IPS-18a (cell line): Measurements from ENCODE around the gene DNAJC1.

Experiments
- H3K27ac ChIP-seq: one replicate; pipeline ENCODE4 v1.5.1; 2013; ENCODE audit warnings: low read length
- H3K27me3 ChIP-seq: one replicate; pipeline ENCODE4 v1.6.1; 2013; ENCODE audit warnings: mild to moderate bottlenecking, low read length; ENCODE audit not compliant: control insufficient read depth, insufficient read depth
- H3K36me3 ChIP-seq: one replicate; pipeline ENCODE4 v1.6.1; 2013; ENCODE audit warnings: low read depth, low read length; ENCODE audit not compliant: control insufficient read depth
- H3K4me1 ChIP-seq: one replicate; pipeline ENCODE4 v1.6.1; 2013; ENCODE audit warnings: low read depth, low read length; ENCODE audit not compliant: control insufficient read depth
- H3K4me3 ChIP-seq: one replicate; pipeline ENCODE4 v1.5.1; 2013; ENCODE audit warnings: low read length
- H3K9ac ChIP-seq: one replicate; pipeline ENCODE4 v1.6.1; 2013; ENCODE audit warnings: mild to moderate bottlenecking, low read length, moderate library complexity
- H3K9me3 ChIP-seq: one replicate; pipeline ENCODE4 v1.6.1; 2013; ENCODE audit warnings: low read depth, low read length; ENCODE audit not compliant: control insufficient read depth

The DNAJC1 gene

DNA sequence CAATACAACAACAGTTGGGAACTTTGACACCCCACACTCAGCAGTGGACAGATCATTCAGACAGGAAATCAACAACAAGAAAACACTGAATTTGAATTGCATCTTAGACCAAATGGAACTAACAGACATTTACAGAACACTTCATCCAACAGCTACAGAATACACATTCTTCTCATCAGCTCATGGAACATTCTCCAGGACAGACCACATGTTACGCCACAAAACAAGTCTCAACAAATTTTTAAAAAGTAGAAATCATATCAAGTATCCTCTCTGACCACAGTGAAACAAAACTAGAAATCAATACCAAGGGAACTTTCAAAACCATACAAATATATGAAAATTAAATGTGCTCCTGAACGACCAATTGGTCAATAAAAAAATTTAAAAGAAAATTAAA lies 212.3 kb downstream of the DNAJC1 start:
- Histone ChIP-seq H3K36me3 (no peaks in the 10 kb centered on the region), H3K9ac (no peak overlapping the region)

DNA sequence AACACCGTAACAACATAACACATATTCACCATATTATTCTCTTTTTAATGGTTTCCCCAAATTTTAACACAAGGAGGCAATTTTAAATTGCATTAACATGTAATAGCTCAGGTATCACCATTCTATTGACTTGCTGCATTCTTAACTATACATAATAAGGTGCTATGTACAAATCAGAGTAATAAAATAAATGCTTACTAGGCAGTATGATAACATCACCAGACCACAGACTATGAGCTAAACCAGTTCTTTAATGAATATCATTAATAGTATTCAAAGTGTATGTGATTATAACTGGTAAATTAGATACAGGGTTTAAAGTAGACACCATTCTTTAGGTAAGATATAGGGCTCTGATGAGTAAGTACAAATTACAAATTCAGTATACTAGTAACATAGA lies 226.6 kb downstream of the DNAJC1 start:
- Histone ChIP-seq H3K9ac (no peak overlapping the region), H3K36me3 (no peaks in the 10 kb centered on the region), H3K9me3 (no peaks in the 10 kb centered on the region)

More for the DNA sequence above, 212.3 kb downstream of the DNAJC1 start:
- no peaks in the 10 kb centered on the region for H3K4me1 ChIP-seq
- H3K27ac ChIP-seq: no peak overlapping the region
- no peaks in the 10 kb centered on the region for H3K27me3 ChIP-seq
- H3K9me3 ChIP-seq: no peaks in the 10 kb centered on the region
- no peak overlapping the region for H3K4me3 ChIP-seq

DNA sequence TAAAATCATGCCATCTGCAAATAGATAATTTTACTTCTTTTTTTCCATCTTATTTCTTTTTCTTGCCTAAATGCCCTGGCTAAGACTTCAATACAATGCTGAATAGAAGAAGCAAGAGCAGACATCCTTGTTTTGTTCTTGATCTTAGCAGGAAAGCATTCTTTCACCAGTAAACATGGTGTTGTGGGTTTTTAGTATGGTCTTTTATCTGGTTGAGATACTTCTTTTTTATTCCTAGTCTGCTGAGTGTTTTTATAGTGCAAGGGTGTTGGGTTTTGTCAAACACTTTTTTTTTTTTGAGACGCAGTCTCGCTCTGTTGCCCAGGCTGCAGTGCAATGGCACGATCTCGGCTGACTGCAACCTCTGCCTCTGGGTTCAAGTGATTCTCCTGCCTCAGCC lies 232.3 kb downstream of the DNAJC1 start:
- Histone ChIP-seq H3K9me3 (no peaks in the 10 kb centered on the region), H3K36me3 (no peaks in the 10 kb centered on the region)

More for the DNA sequence above, 226.6 kb downstream of the DNAJC1 start:
- no peaks in the 10 kb centered on the region for H3K4me1 ChIP-seq
- no peaks in the 10 kb centered on the region for H3K27me3 ChIP-seq
- no peak overlapping the region for H3K27ac ChIP-seq
- no peak overlapping the region for H3K4me3 ChIP-seq

DNA sequence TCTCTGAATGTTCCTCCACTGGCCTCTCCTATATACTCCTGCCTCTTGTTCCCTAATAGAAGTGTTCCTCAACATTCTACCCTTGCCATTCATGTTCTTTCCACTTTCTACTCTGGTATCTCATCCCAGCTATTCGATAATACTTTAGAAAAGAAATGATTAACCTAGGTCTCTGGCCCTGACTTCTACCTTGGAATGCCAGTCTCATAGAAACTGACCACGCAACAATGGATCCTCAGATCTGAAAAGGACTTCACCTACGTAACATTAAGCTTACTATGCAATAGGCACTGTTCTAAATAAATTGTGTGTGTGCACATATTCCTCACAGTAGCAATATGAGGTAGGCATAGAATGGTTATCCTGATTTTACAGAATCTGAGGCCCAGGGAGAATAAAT lies 234.5 kb downstream of the DNAJC1 start:
- Histone ChIP-seq H3K27ac (no peak overlapping the region), H3K9me3 (no peaks in the 10 kb centered on the region), H3K4me1 (no peaks in the 10 kb centered on the region), H3K9ac (no peak overlapping the region), H3K27me3 (no peaks in the 10 kb centered on the region), H3K36me3 (no peaks in the 10 kb centered on the region), H3K4me3 (no peak overlapping the region)

More for the DNA sequence above, 232.3 kb downstream of the DNAJC1 start:
- H3K27me3 ChIP-seq: no peaks in the 10 kb centered on the region
- H3K4me1 ChIP-seq: no peaks in the 10 kb centered on the region
- H3K9ac ChIP-seq: no peak overlapping the region
- H3K27ac ChIP-seq: no peak overlapping the region
- no peak overlapping the region for H3K4me3 ChIP-seq

DNA sequence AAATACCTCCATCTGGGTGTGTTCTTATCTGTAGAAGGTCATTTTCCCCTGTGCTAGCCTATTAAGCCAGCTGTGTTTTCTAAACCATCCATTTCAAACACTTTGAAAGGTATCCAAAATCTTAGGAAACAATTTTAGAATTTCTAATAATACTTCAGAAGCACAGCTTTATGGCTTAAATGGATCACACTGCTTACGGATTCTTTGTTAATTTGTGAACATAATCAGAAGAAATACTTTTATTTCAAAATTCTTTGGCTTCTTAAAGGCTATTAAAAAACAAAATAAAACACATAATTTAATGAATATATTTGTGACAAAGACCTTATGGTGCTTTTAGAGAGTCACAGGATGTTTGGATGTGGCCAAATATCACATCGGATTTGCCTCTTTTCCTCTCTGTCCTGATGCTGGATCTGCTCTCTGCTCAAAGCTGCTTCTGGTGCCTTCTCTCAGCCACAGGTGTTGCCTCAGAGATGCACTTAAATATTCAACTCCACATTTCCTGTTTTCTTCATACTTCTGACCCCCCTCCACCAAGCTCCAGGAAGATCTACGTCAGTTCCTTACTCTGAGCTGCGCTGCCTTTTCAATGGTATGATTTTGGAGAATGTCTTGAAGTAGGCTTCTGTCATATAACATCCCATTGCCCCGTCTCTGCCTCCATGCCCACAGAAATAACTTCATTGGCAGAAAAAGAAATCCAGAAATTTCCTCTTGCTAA lies 238.9 kb downstream of the DNAJC1 start:
- H3K27me3 ChIP-seq: no peaks in the 10 kb centered on the region
- no peak overlapping the region for H3K4me3 ChIP-seq
- H3K36me3 ChIP-seq: no peaks in the 10 kb centered on the region
- H3K9me3 ChIP-seq: no peaks in the 10 kb centered on the region
- H3K27ac ChIP-seq: no peak overlapping the region
- no peaks in the 10 kb centered on the region for H3K4me1 ChIP-seq
- no peak overlapping the region for H3K9ac ChIP-seq

DNA sequence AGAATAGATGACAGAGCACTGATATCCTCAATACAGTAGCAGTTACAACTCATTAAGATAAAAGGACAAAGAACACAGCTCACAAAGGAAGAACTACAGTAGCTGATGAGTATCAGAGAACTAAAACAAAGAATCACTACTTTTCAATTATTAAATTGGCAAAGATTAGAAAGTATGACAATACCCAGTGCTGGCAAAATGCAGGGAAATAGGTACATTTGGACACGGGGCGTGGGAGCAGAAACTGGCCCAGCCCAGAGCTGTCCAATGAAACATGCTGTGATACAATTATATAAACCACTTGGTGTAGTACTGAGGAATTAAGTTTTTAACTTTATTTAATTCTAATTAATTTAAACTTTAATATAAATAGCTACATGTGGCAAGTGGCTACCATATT lies 243.2 kb downstream of the DNAJC1 start:
- H3K4me3 ChIP-seq: no peak overlapping the region
- H3K4me1 ChIP-seq: peaks cover 21% of the 10 kb centered on the region

DNA sequence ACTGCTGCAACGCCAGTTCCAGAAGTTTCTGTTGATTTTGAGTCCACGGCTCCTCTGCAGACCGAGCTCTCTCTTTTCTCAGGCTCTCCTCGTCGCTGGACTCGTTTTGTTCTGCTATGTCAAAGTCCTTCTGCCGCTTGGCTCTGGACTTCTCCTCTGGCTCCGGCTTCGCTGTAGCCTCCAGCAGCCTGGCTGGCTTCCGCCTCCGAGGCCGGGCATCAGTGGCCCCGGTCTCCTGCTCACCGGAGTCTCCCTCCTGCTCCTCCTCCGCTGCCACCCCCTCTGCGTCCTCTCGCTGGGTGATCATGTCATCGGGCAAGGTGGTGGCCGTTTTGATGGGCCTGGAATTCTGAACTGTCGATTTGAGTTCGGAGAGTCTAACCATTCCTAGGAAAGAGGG lies 244.3 kb downstream of the DNAJC1 start:
- no peak overlapping the region for H3K27ac ChIP-seq

More for the DNA sequence above, 243.2 kb downstream of the DNAJC1 start:
- H3K27ac ChIP-seq: no peak overlapping the region
- H3K27me3 ChIP-seq: no peaks in the 10 kb centered on the region
- H3K9me3 ChIP-seq: no peaks in the 10 kb centered on the region
- no peak overlapping the region for H3K9ac ChIP-seq
- no peaks in the 10 kb centered on the region for H3K36me3 ChIP-seq

DNA sequence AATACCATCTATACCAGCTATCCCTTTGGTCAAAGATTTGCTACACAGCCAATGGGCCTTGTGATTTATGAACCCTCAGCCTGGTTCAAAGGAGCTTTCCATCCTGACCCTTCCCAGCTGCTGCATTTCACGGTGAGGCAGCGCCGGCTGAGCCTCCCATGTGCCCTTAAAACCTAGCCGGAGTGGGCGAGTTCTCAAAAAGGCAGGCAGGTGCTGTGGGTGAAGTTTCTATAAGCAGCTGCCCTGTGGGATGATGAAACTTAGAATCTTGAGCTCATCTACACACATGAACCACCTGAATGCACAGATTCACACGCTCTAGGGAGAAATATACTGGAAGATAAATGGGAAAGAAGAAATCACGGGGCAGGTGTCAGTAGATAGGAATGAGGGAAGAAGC lies 244.8 kb downstream of the DNAJC1 start:
- no peak overlapping the region for H3K27ac ChIP-seq

More for the DNA sequence above, 244.3 kb downstream of the DNAJC1 start:
- Histone ChIP-seq H3K4me3 (no peak overlapping the region), H3K4me1 (peaks cover 21% of the 10 kb centered on the region), H3K9ac (no peak overlapping the region), H3K9me3 (no peaks in the 10 kb centered on the region), H3K27me3 (no peaks in the 10 kb centered on the region), H3K36me3 (no peaks in the 10 kb centered on the region)

DNA sequence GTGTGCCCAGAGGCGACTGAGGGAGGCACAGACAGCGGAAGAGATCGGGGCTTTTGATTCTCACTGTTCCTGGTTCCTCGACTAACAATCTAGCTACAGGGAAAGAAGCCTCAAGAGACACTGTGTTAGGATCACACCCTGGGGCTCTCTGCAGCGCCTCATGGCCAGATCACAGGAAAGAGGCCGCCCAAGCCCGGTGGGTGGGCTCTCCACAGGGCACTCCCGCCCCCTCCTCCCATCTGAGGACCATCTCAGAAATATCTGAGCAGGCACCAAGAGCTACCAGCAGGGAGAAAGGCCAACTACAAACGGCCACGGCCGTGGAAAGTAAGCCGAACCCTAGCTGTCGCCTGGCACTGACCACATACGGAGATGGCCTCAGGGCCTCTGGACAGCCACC lies 245.3 kb downstream of the DNAJC1 start:
- Histone ChIP-seq H3K27me3 (no peaks in the 10 kb centered on the region), H3K9ac (no peak overlapping the region), H3K36me3 (no peaks in the 10 kb centered on the region), H3K4me1 (peaks cover 21% of the 10 kb centered on the region), H3K27ac (no peak overlapping the region), H3K4me3 (no peak overlapping the region), H3K9me3 (no peaks in the 10 kb centered on the region)

More for the DNA sequence above, 244.8 kb downstream of the DNAJC1 start:
- Histone ChIP-seq H3K4me3 (no peak overlapping the region), H3K27me3 (no peaks in the 10 kb centered on the region), H3K9ac (no peak overlapping the region), H3K4me1 (peaks cover 21% of the 10 kb centered on the region), H3K36me3 (no peaks in the 10 kb centered on the region), H3K9me3 (no peaks in the 10 kb centered on the region)

DNA sequence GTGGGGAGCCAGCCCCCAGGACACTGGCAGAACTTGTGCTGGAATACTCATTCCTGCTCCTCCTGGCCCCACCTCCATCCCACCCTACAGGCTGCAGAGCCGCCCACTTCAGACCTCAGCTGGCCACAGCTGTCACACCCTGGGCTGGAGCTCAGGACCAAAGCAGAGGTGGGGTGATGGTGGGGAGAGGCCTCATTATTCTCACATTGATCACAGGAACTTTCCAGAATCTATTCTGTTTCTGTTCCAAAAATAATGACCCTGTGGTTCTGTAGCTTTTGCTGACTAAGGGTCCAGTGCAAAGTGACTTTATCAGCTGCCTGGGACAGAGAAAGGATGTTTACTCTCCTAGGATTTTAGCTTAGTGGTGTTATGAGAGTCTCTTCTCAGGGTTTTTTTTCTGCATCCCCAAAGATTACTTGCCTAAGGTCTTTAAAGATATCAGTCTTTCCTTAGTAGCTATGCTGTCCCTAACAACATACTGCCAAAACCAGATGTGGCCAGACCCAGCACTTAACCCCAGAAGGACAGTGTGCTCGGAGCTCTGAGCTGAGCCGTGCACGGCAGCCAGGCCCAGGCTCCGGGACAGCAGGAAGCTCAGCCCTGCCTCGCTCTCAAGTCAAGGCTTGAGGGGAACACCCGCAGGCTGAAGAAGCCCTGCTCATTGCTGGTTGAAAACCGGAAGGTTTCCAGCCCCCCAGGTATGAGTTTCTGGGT lies 246.2 kb downstream of the DNAJC1 start:
- no peak overlapping the region for H3K4me3 ChIP-seq
- no peaks in the 10 kb centered on the region for H3K36me3 ChIP-seq
- H3K9me3 ChIP-seq: no peaks in the 10 kb centered on the region
- H3K9ac ChIP-seq: no peak overlapping the region
- H3K4me1 ChIP-seq: peaks cover 26% of the 10 kb centered on the region
- no peak overlapping the region for H3K27ac ChIP-seq
- no peaks in the 10 kb centered on the region for H3K27me3 ChIP-seq

DNA sequence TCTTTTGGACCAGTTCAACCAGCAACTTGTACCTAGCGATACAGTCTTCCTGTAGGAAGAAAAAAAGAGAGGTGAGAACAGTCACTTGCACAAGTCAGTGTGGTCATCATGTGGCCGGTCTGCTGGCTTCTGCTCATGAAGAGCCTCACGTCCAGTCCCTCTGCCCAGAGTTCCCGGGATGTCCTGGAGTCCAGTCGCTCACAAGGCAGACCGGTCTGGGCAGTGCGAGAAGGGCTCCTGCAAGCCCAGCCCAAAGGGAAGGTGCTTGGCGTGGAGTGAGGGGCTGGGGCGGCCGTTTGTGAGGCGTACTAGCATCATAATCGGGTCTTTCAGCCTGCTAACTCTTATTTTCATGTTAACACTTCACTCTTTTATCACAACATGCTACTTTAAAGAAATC lies 246.8 kb downstream of the DNAJC1 start:
- Histone ChIP-seq H3K9ac (no peak overlapping the region), H3K9me3 (no peaks in the 10 kb centered on the region), H3K27me3 (no peaks in the 10 kb centered on the region), H3K4me3 (no peak overlapping the region), H3K36me3 (no peaks in the 10 kb centered on the region), H3K4me1 (peaks cover 32% of the 10 kb centered on the region), H3K27ac (no peak overlapping the region)
